PC-9 (cell line): Measurements from ENCODE around the gene BACH2. TPM values are rescaled to one million over a fixed set of nuclear protein-coding genes. Genes with fewer than 3 reads are reported as not detected.

Source experiments
- BruUV-seq: library from RNA; stranded (reverse); fragments of 400-500 nt; replicated peaks from 2 replicates; lab custom pipeline; 2021; lab: Mats Ljungman, UMichigan
- CTCF ChIA-PET: fragments of 300-600 bp; sonication (Branson Sonifier 250); formaldehyde crosslinking; loops from one replicate; lab custom pipeline; 2022; ENCODE audit warnings: antibody characterized with exemption; lab: Charles Lee
- POLR2A ChIA-PET: fragments of 300-600 bp; sonication (Branson Sonifier 250); formaldehyde crosslinking; loops from one replicate; lab custom pipeline; 2022; ENCODE audit warnings: antibody characterized with exemption; ENCODE audit not compliant: unreplicated experiment; lab: Charles Lee
- DNase-seq, 2 experiments: peaks; one replicate each; pipeline versions ENCODE4 v3.0.0 to v3.0.0-alpha.2; 2015 to 2022; ENCODE audit warnings: mixed read lengths in 1 of 2
- H2AFZ ChIP-seq: fragments of 200-600 bp; sonication (generic); 2 replicates; pipeline ENCODE4 v1.8.1; 2017; ENCODE audit warnings: antibody characterized with exemption
- H3F3A ChIP-seq: fragments of 200-600 bp; sonication (generic); 2 replicates; pipeline ENCODE4 v1.8.1; 2017; ENCODE audit warnings: antibody characterized with exemption, mild to moderate bottlenecking, low read depth; ENCODE audit not compliant: insufficient read depth
- H3K27ac ChIP-seq: fragments of 200-600 bp; sonication (generic); 2 replicates; pipeline ENCODE4 v1.6.1; 2016; ENCODE audit warnings: mixed run types
- H3K27me3 ChIP-seq: fragments of 200-600 bp; sonication (generic); 2 replicates; pipeline ENCODE4 v1.6.1; 2016; ENCODE audit warnings: low read depth, mixed run types; ENCODE audit not compliant: insufficient read depth
- H3K36me3 ChIP-seq: fragments of 200-600 bp; sonication (generic); 2 replicates; pipeline ENCODE4 v1.6.1; 2016; ENCODE audit warnings: low read depth, mixed run types
- H3K4me1 ChIP-seq: fragments of 200-600 bp; sonication (generic); replicated peaks from 2 replicates; pipeline ENCODE4 v1.6.1; 2016; ENCODE audit warnings: mixed run types; ENCODE audit not compliant: insufficient read depth
- H3K4me2 ChIP-seq: fragments of 200-600 bp; sonication (generic); 2 replicates; pipeline ENCODE4 v1.6.1; 2017; ENCODE audit warnings: mixed run types
- H3K4me3 ChIP-seq: fragments of 200-600 bp; sonication (generic); 2 replicates; pipeline ENCODE4 v1.6.1; 2016; ENCODE audit warnings: mixed run types
- H3K79me2 ChIP-seq: fragments of 200-600 bp; sonication (generic); 2 replicates; pipeline ENCODE4 v1.6.1; 2017; ENCODE audit warnings: low read depth, mixed run types
- H3K9me2 ChIP-seq: fragments of 200-600 bp; sonication (generic); 2 replicates; pipeline ENCODE4 v1.8.1; 2017; ENCODE audit warnings: mild to moderate bottlenecking; ENCODE audit not compliant: insufficient read depth
- H3K9me3 ChIP-seq: fragments of 200-600 bp; sonication (generic); 2 replicates; pipeline ENCODE4 v1.8.1; 2016; ENCODE audit warnings: low read depth; ENCODE audit not compliant: insufficient read depth
- H4K20me1 ChIP-seq: fragments of 200-600 bp; sonication (generic); 2 replicates; pipeline ENCODE4 v1.8.1; 2017; ENCODE audit not compliant: insufficient read depth
- CTCF ChIP-seq: fragments of 200-600 bp; sonication (generic); conservative IDR thresholded peaks from 2 replicates; pipeline ENCODE4 v1.6.1; 2017; ENCODE audit warnings: mixed run types, antibody characterized with exemption, mild to moderate bottlenecking, moderate library complexity
- EZH2 ChIP-seq: fragments of 200-600 bp; sonication (generic); IDR thresholded peaks from 2 replicates; pipeline ENCODE4 v1.8.0; 2017; ENCODE audit warnings: antibody characterized with exemption, low read depth
- intact Hi-C: fragments of 100-400 bp; cut with micrococcal nuclease; formaldehyde crosslinking; loops from one replicate; pipeline ENCODE4 v1.10.0; 2022; ENCODE audit not compliant: unreplicated experiment
- total RNA-seq: library from RNA; stranded (reverse); gene quantifications from 2 replicates; pipeline ENCODE4 v1.2.3, GENCODE V29; 2021

The BACH2 gene
- total RNA-seq, 1 experiment from 2014 or later = 2.3 TPM

- H3K27ac ChIP-seq = no peak overlapping the region
- intact Hi-C loops = no loop called here
- H4K20me1 ChIP-seq = no peaks in the 10 kb centered on the region
- POLR2A ChIA-PET = no interaction called here
- no peaks in the 10 kb centered on the region for H3K27me3 ChIP-seq
- H3K36me3 ChIP-seq = no peaks in the 10 kb centered on the region
- no TSS peak for BruUV-seq
- H3K4me3 ChIP-seq = no peak overlapping the region
- no peaks in the 10 kb centered on the region for H3K9me2 ChIP-seq
- no peaks in the 10 kb centered on the region for H3K79me2 ChIP-seq
- H3K4me2 ChIP-seq = no peak overlapping the region
- H3K4me1 ChIP-seq = no peaks in the 10 kb centered on the region
- no peak for TF ChIP-seq CTCF
- no peak for TF ChIP-seq EZH2
- H2AFZ ChIP-seq = no peak overlapping the region
- no peaks in the 10 kb centered on the region for H3F3A ChIP-seq
- DNase-seq = no peak
- CTCF ChIA-PET = no interaction called here
- H3K9me3 ChIP-seq = no peaks in the 10 kb centered on the region
Measured at GRCh38 chr6:90194371-90194841, 102.2 kb downstream of the BACH2 start.

DNA sequence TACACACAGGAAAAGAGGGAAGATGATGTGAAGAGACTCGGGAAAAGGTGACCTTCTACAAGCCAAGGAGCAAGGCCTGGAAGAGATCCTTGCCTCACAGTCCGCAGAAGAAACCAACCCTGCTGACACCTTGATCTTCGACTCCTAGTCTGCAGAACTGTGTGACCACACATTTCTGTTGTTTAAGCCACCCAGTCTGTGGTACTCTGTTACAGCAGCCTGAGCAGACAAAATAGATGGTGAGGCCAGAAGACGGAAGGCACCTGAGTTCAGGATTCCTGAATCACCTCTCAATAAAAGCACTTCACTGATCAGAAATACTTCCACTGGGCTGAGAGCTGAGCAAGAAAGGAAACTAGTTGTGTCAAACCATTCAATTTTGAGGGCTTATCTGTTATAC, 103.3 kb downstream of the BACH2 start:
- H3K27ac ChIP-seq = no peak overlapping the region
- TF ChIP-seq EZH2 (no peak), CTCF (no peak)
- H3K9me3 ChIP-seq = no peaks in the 10 kb centered on the region
- no peaks in the 10 kb centered on the region for H3K36me3 ChIP-seq
- POLR2A ChIA-PET = no interaction called here
- no TSS peak for BruUV-seq
- no peaks in the 10 kb centered on the region for H3F3A ChIP-seq
- no peak overlapping the region for H3K4me3 ChIP-seq
- H3K4me2 ChIP-seq = no peak overlapping the region
- no peak overlapping the region for H2AFZ ChIP-seq
- H3K27me3 ChIP-seq = no peaks in the 10 kb centered on the region
- intact Hi-C loops = no loop called here
- H3K79me2 ChIP-seq = no peaks in the 10 kb centered on the region
- no peak for DNase-seq
- H3K9me2 ChIP-seq = no peaks in the 10 kb centered on the region
- no peaks in the 10 kb centered on the region for H3K4me1 ChIP-seq
- H4K20me1 ChIP-seq = no peaks in the 10 kb centered on the region
- CTCF ChIA-PET = no interaction called here

DNA sequence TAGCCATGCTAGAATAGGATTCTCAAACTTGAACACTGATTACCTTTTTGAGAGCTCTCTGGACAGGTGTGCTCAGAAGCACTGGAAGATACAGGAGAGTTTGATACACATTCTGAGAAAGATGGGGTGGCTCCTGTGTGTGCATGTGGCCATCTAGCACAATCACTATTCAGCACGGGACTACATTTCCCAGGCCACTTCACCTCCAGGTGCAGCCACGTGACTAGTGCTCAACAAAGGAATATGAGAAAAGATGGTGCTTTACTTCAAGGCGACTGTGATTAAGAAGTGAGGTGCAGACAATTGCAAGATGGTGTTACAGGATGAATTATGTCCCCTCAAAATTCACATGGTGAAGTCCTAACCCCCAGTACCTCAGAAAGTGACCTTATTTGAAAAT, 103.8 kb downstream of the BACH2 start:
- H3K79me2 ChIP-seq = no peaks in the 10 kb centered on the region
- no peaks in the 10 kb centered on the region for H3K9me3 ChIP-seq
- no peaks in the 10 kb centered on the region for H3K27me3 ChIP-seq
- no peak for TF ChIP-seq EZH2
- TF ChIP-seq CTCF = no peak
- CTCF ChIA-PET = no interaction called here
- no peaks in the 10 kb centered on the region for H3K9me2 ChIP-seq
- H2AFZ ChIP-seq = no peak overlapping the region
- no peaks in the 10 kb centered on the region for H3K36me3 ChIP-seq
- intact Hi-C loops = no loop called here
- POLR2A ChIA-PET = no interaction called here
- DNase-seq = no peak
- no peak overlapping the region for H3K4me3 ChIP-seq
- H4K20me1 ChIP-seq = no peaks in the 10 kb centered on the region
- no peaks in the 10 kb centered on the region for H3F3A ChIP-seq
- no TSS peak for BruUV-seq
- no peaks in the 10 kb centered on the region for H3K4me1 ChIP-seq
- H3K4me2 ChIP-seq = no peak overlapping the region
- no peak overlapping the region for H3K27ac ChIP-seq
